Measurements from ENCODE around the gene HOXA5.

Gene HOXA5

GRCh38 chr7:27144781-27145164, 1.3 kb upstream of the HOXA5 start:
- ChIA-PET CTCF (interaction anchor here (0.6 to 4.4 kb wide), 18 partner anchors 12 to 1679 kb away, joined by 3 to 34 read pairs (median 5); partner anchors contain the start of gene HOXA7), POLR2A (interaction anchor here (0.9 kb wide), 1 partner anchor 40 kb away, joined by 3 read pairs; the partner anchor contains the start of gene HOXA11)
- no peak overlapping the region for H3K4me3 ChIP-seq (ENCODE audit: low read depth, low read length)
- no peaks in the 10 kb centered on the region for H3K9me3 ChIP-seq (ENCODE audit: control insufficient read depth, insufficient read depth, low read depth, low read length)
- peaks cover 0 to 67% of the 10 kb centered on the region in 2 experiments; a peak in 2 of 3 replicates for H3K36me3 ChIP-seq (ENCODE audit: control insufficient read depth in 2 of 2, insufficient read depth in 1 of 2, low read length in 2 of 2)
- H3K4me1 ChIP-seq (ENCODE audit: control insufficient read depth, insufficient read depth, low read length): peaks cover 19% of the 10 kb centered on the region
- H3K27ac ChIP-seq (ENCODE audit: extremely low read depth, low read depth, low read length): peak overlapping the region; percentile 74; the same call in 1 of the 2 replicates
- peak; percentile 28; the same call in 1 of the 2 replicates for TF ChIP-seq TSHZ1 (tag by site-specific recombination; IDR thresholded peaks at IDR 0.05; ENCODE audit: borderline replicate concordance)
- TF ChIP-seq ZFP37 (tag by site-specific recombination; IDR thresholded peaks at IDR 0.05): 0 out of 2 replicates have a peak, but pooled peaks have one; percentile 26
- no peak for TF ChIP-seq ZNF362 (tag by site-specific recombination; IDR thresholded peaks at IDR 0.05)
- TF ChIP-seq GLIS1 (tag by site-specific recombination; IDR thresholded peaks at IDR 0.05): peak; percentile 9; the same call in 1 of the 2 replicates

- Histone ChIP-seq H3K27ac (ENCODE audit: extremely low read depth, low read depth, low read length) (peak overlapping the region; percentile 74), H3K4me3 (ENCODE audit: low read depth, low read length) (no peak overlapping the region), H3K9me3 (ENCODE audit: control insufficient read depth, insufficient read depth, low read depth, low read length) (no peaks in the 10 kb centered on the region), H3K36me3 (ENCODE audit: control insufficient read depth in 2 of 2, insufficient read depth in 1 of 2, low read length in 2 of 2) (peaks cover 0 to 66% of the 10 kb centered on the region in 2 experiments; a peak in 2 of 3 replicates), H3K4me1 (ENCODE audit: control insufficient read depth, insufficient read depth, low read length) (peaks cover 21% of the 10 kb centered on the region)
- ChIA-PET POLR2A (interaction anchor here (0.6 to 1.6 kb wide), 20 partner anchors 10 to 1282 kb away, joined by 3 to 9 read pairs (median 4); partner anchors contain the start of genes HOXA11, HOXA4, HOXA7 and HOXA9), CTCF (interaction anchor here (0.6 to 4.4 kb wide), 40 partner anchors 10 to 1251 kb away, joined by 3 to 34 read pairs (median 5); partner anchors contain the start of genes HOXA1 and HOXA7)
- TF ChIP-seq ZNF488 (tag by site-specific recombination; IDR thresholded peaks at IDR 0.05) (no peak), ZBTB10 (tag by site-specific recombination; IDR thresholded peaks at IDR 0.05) (no peak), RBAK (tag by site-specific recombination; IDR thresholded peaks at IDR 0.05) (no peak), KLF7 (tag by site-specific recombination; IDR thresholded peaks at IDR 0.05; ENCODE audit: borderline replicate concordance) (no peak), YY2 (tag by site-specific recombination; IDR thresholded peaks at IDR 0.05) (no peak), ZNF350 (tag by site-specific recombination; IDR thresholded peaks at IDR 0.05) (no peak), ZNF514 (tag by site-specific recombination; IDR thresholded peaks at IDR 0.05) (no peak), ZNF391 (tag by site-specific recombination; IDR thresholded peaks at IDR 0.05; ENCODE audit: borderline replicate concordance, low read depth) (no peak), FEZF1 (tag by site-specific recombination; IDR thresholded peaks at IDR 0.05) (peak; percentile 76), GLI4 (tag by site-specific recombination; IDR thresholded peaks at IDR 0.05) (no peak), ZFP41 (tag by site-specific recombination; IDR thresholded peaks at IDR 0.05; ENCODE audit: borderline replicate concordance) (no peak), ZNF629 (tag by site-specific recombination; IDR thresholded peaks at IDR 0.05) (peak; percentile 48; the same call in 1 of the 2 replicates), ZNF449 (tag by site-specific recombination; IDR thresholded peaks at IDR 0.05) (no peak; the same call in 1 of the 2 replicates), ZNF777 (tag by site-specific recombination; IDR thresholded peaks at IDR 0.05; ENCODE audit: borderline replicate concordance) (no peak), ZBTB49 (tag by site-specific recombination; IDR thresholded peaks at IDR 0.05; ENCODE audit: low read depth) (no peak), GLIS2 (tag by site-specific recombination; IDR thresholded peaks at IDR 0.05) (no peak)
Measured at GRCh38 chr7:27143950-27144780, 684 bp upstream of the HOXA5 start.
